ENCODE results near the gene KCNT2.

The KCNT2 gene

GRCh38 chr1:196381544-196381943 lies 226.7 kb downstream of the KCNT2 start:
- Mint-ChIP-seq H3K4me3 (no peak overlapping the region), H3K27ac (no peak overlapping the region), H3K27me3 (ENCODE audit: low read depth, poor library complexity) (no peaks in the 10 kb centered on the region), H3K9me3 (no peaks in the 10 kb centered on the region), H3K4me1 (peaks cover 9% of the 10 kb centered on the region), H3K36me3 (ENCODE audit: low read depth) (no peaks in the 10 kb centered on the region)
- TF ChIP-seq CTCF (IDR thresholded peaks at IDR 0.05): no peak
- no peak for DNase-seq

GRCh38 chr1:196380316-196380715 lies 227.9 kb downstream of the KCNT2 start:
- H3K36me3 Mint-ChIP-seq (ENCODE audit: low read depth): no peaks in the 10 kb centered on the region
- no peak overlapping the region for H3K4me3 Mint-ChIP-seq
- peaks cover 9% of the 10 kb centered on the region for H3K4me1 Mint-ChIP-seq
- DNase-seq: no peak
- no peak for TF ChIP-seq CTCF (IDR thresholded peaks at IDR 0.05)
- no peaks in the 10 kb centered on the region for H3K27me3 Mint-ChIP-seq (ENCODE audit: low read depth, poor library complexity)
- H3K9me3 Mint-ChIP-seq: no peaks in the 10 kb centered on the region
- no peak overlapping the region for H3K27ac Mint-ChIP-seq

GRCh38 chr1:196377811-196378210 lies 230.4 kb downstream of the KCNT2 start:
- H3K27ac Mint-ChIP-seq: no peak overlapping the region
- H3K9me3 Mint-ChIP-seq: no peaks in the 10 kb centered on the region
- no peaks in the 10 kb centered on the region for H3K27me3 Mint-ChIP-seq (ENCODE audit: low read depth, poor library complexity)

GRCh38 chr1:196376630-196377328 lies 231.5 kb downstream of the KCNT2 start:
- Mint-ChIP-seq H3K4me3 (no peak overlapping the region), H3K27me3 (ENCODE audit: low read depth, poor library complexity) (no peaks in the 10 kb centered on the region), H3K9me3 (no peaks in the 10 kb centered on the region), H3K4me1 (peaks cover 8% of the 10 kb centered on the region), H3K27ac (no peak overlapping the region), H3K36me3 (ENCODE audit: low read depth) (no peaks in the 10 kb centered on the region)
- TF ChIP-seq CTCF (IDR thresholded peaks at IDR 0.05): no peak
- no peak for DNase-seq

More at GRCh38 chr1:196377811-196378210, 230.4 kb downstream of the KCNT2 start:
- TF ChIP-seq CTCF (IDR thresholded peaks at IDR 0.05): no peak
- Mint-ChIP-seq H3K4me3 (no peak overlapping the region), H3K4me1 (peaks cover 9% of the 10 kb centered on the region), H3K36me3 (ENCODE audit: low read depth) (no peaks in the 10 kb centered on the region)
- no peak for DNase-seq

GRCh38 chr1:196373798-196374197 lies 234.4 kb downstream of the KCNT2 start:
- no peak overlapping the region for H3K4me3 Mint-ChIP-seq
- no peak for TF ChIP-seq CTCF (IDR thresholded peaks at IDR 0.05)

GRCh38 chr1:196372896-196373536 lies 235.2 kb downstream of the KCNT2 start:
- H3K9me3 Mint-ChIP-seq: no peaks in the 10 kb centered on the region
- no peak overlapping the region for H3K27ac Mint-ChIP-seq
- no peaks in the 10 kb centered on the region for H3K4me1 Mint-ChIP-seq
- no peak for DNase-seq
- H3K4me3 Mint-ChIP-seq: no peak overlapping the region
- TF ChIP-seq CTCF (IDR thresholded peaks at IDR 0.05): peak; percentile 63
- H3K27me3 Mint-ChIP-seq (ENCODE audit: low read depth, poor library complexity): no peaks in the 10 kb centered on the region
- peaks cover 15% of the 10 kb centered on the region for H3K36me3 Mint-ChIP-seq (ENCODE audit: low read depth)

More at GRCh38 chr1:196373798-196374197, 234.4 kb downstream of the KCNT2 start:
- H3K4me1 Mint-ChIP-seq: no peaks in the 10 kb centered on the region
- H3K36me3 Mint-ChIP-seq (ENCODE audit: low read depth): peaks cover 15% of the 10 kb centered on the region
- DNase-seq: no peak
- H3K27ac Mint-ChIP-seq: no peak overlapping the region
- no peaks in the 10 kb centered on the region for H3K27me3 Mint-ChIP-seq (ENCODE audit: low read depth, poor library complexity)
- no peaks in the 10 kb centered on the region for H3K9me3 Mint-ChIP-seq

Data from nephron progenitor cell (in vitro differentiated cells).